HG03175 (cell line): ENCODE measurements around the gene C2orf42.
A peak's percentile ranks its signal among the peaks of the same experiment; 100 is the strongest.
"Not testable (repeated sequence)": the region's sequence is repeated elsewhere in the genome, so short reads cannot be mapped to it uniquely, and the experiment has no call there.

Source experiments
- ATAC-seq: cut with Tn5 transposase; IDR thresholded peaks from one replicate; pipeline ENCODE4 v1.9.1; 2021; ENCODE audit warnings: mild to moderate bottlenecking, moderate library complexity; ENCODE audit not compliant: unreplicated experiment

The C2orf42 gene

GRCh38 chr2:70181363-70181956 lies 9.4 kb downstream of the C2orf42 start:
- ATAC-seq, result no peak

GRCh38 chr2:70173520-70173919 lies 17.3 kb downstream of the C2orf42 start:
- ATAC-seq, result no peak

GRCh38 chr2:70169654-70170245 lies 21.1 kb downstream of the C2orf42 start:
- ATAC-seq, result not testable (repeated sequence)

- ATAC-seq, result peak; percentile 96
These were observed 29.7 kb downstream of the C2orf42 start for GRCh38 chr2:70161069-70161534.

GRCh38 chr2:70160545-70160944 lies 30.3 kb downstream of the C2orf42 start:
- ATAC-seq, result no peak

DNA sequence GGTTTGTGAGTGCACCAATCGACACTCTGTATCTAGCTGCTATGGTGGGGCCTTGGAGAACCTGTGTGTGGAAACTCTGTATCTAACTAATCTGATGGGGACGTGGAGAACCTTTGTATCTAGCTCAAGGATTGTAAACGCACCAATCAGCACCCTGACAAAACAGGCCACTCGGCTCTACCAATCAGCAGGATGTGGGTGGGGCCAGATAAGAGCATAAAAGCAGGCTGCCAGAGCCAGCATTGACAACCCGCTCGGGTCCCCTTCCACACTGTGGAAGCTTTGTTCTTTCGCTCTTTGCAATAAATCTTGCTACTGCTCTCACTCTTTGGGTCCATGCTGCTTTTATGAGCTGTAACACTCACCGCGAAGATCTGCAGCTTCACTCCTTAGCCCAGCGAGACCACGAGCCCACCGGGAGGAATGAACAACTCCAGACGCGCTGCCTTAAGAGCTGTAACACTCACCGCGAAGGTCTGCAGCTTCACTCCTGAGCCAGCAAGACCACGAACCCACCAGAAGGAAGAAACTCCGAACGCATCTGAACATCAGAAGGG lies 41.6 kb downstream of the C2orf42 start:
- not testable (repeated sequence) for ATAC-seq

DNA sequence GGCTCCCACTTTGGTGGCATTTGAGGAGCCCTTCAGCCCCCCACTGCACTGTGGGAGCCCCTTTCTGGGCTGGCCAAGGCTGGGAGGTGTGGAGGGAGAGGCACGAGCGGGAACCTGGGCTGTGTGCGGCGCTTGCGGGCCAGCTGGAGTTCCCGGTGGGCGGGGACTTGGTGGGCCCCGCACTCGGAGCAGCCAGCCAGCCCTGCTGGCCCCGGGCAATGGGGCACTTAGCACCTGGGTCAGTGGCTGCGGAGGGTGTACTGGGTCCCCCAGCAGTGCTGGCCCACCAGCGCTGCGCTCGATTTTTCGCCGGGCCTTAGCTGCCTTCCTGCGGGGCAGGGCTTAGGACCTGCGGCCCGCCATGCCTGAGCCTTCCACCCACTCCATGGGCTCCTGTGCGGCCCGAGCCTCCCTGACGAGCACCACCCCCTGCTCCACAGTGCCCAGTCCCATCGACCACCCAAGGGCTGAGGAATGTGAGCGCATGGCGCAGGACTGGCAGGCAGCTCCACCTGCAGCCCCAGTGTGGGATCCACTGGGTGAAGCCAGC lies 42.5 kb downstream of the C2orf42 start:
- ATAC-seq, result not testable (repeated sequence)

DNA sequence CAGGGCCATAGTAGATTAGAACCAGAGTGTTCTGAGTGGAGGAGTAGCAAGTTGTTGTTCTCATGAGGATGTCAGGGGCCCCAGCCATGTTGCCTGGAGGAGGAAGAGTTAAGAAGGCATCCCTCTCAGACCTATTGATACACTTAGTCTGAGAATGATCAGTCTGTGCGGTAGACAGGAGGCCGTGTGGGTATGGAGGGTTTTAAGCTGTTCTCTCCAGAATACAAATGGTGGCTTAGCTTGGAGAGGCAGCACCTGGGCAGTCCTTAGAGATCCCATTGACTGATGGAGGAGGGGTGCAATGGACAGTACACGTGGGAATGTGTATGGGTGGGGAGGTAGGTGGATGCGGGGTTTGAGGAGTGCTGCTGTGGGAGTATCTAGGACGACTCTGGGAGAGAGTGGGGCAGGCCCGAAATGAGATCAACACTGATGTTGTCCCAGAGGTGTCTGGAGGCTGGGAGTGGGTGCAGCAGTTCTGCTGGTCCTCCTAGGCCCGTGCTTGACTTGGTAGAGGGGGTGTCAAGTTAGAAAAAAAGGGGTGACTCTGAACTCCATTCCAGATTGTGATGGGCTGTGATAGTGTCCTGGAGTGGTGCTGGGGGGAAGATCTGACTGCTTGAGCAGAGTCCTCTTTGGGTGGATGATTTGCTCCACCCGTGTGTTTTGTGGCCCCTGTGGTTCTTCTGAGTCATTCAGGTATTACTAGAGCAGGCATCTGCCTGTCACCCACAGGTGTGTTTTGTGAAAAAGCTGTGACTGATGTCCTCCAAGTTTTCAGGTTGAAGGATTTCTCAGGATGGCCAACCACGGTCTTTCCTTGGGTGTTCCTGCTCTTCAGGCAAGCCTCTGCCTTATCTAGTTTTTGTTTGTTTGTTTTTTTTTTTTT lies 44.7 kb downstream of the C2orf42 start:
- ATAC-seq, result no peak

DNA sequence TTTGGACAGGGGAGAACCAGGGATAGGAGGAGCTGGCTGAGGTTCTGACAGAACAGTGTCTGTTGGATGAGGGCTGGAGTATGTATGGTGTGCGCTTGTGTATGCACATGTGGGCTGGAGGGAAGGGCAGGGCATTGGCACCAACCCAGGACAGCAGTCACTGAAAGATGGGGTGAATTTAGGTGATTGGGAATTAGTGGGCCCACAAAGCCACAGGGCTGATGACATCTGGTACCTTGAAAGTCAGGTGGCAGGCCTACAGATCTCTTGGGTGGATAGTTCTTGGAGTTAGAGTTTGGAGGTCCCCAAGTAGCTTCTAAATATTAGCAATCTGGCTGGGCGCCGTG lies 45.7 kb downstream of the C2orf42 start:
- no peak for ATAC-seq

DNA sequence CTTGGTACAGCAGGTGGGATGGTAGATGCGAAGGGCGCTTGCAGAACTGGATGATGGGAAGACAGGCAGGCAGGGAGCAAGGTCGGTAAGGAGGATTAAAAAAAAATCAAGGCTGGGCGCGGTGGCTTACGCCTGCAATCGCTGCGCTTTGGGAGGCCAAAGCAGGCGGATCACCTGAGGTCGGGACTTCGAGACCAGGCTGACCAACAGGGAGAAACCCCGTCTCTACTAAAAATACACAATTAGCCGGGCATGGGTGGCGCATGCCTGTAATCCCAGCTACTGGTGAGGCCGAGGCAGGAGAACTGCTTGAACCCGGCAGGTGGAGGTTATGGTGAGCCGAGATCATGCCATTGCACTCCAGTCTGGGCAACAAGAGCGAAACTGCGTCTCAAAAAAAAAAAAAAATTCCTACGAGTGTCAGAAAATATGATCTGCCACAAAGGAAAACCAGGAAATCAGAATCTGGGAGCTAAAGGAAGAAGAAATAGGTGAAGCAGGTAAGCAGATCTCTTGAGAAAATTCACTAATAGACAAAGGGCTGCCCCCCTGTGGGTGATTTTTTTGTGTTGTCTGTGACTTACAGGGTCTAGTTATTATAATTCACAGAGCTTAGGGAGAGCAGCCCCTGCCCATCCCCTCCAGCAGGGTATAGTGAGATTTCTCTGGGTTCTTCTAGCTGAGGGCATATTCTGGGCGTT lies 46.2 kb downstream of the C2orf42 start:
- ATAC-seq, result no peak

- no peak for ATAC-seq
These were observed 47.3 kb downstream of the C2orf42 start for GRCh38 chr2:70143314-70144150.

DNA sequence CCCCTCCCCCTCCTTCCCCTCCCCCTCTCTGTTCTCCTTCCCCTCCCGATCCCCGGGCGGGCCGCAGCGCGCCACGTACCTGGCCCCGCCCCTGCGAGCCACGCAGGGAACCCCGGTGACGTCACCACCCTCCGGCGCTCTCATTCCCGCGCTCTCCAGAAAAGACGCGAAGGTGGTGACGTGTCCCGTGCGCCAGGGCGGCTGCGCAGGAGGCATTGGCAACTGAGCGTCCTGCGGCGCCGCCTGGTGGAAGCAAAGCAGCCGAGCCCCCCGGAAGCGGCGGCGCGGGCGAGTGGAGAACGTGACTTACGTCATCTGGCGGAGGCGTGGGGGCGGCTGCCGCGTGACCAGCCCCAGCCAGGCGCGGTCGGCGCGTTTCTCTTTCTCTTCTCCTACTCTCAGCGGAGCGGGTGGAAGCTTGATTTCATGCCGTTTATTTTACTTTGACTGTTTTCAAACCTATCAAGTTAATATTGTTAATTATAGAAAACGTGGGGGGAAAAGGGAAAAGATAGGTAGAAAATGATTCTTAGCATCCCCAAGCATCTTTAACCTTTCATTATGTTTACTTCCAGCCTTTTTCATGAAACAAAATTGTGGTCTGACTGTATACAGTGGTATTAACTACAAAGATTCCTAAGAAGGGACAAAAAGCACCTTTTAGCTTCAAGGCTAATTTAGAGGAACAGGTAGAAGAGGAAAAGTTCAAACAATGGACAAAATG lies 48.1 kb downstream of the C2orf42 start:
- peak; percentile 64 for ATAC-seq

DNA sequence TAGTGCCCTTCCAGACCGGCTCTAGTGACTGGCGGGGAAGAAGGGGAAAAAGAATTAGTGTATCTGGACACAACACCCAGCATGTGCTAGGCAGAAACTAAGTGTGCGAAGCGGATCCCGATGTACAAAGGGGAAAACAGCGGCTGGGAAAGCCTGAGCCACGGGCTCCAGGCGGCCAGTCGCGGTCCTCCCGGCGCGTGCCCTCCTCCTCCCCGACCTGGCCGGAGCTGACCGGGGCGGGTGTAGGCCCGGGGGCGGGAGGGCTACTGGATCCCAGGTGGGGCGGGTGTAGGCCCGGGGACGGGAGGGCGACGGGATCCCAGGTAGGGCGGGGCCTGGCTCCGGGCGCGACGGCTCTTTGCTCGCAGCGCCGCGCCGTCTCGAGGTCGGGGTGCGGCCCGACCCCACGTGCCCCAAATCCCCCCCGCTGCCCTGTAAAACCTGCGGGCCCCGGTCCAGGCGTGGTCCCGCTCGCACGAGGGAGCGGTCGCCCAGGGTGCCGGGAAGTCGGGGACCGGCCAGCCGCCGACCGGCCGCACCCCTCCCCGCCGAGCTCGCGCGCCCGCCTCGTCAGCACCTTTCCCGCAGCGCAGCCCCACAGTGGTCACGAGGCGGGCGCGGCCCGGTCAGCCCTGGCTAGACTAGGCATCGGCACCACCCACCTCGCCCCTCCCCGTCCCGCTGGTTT lies 48.8 kb downstream of the C2orf42 start:
- ATAC-seq, result peak; percentile 19

- peak; percentile 48 for ATAC-seq
These were observed 49.5 kb downstream of the C2orf42 start for GRCh38 chr2:70141212-70141901.

GRCh38 chr2:70140791-70141211 lies 50.0 kb downstream of the C2orf42 start:
- no peak for ATAC-seq

DNA sequence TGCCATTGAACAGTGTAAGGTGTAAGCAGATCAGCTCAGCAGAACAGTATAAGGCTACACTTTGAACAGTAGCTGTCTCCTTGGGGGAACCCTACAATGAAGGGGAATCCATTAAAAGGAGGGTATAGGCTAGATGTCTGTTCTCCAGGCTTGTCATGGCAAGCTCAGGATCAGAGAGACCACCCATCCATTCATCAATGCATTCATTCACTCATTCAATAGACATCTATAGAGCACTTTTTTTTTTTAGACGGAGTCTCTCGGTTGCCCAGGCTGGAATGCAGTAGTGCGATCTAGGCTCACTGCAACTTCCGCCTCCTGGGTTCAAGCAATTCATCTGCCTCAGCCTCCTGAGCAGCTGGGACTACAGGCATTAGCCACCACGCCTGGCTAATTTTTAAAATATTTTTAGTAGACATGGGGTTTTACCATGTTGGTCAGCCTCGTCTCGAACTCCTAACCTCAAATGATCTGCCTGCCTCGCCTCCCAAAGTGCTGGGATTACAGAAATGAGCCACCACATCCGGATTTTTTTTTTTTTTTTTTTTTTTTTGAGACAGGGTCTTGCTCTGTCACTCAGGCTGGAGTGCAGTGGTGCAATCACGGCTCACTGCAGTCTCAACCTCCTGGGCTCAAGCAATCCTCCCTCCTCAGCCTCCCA lies 56.4 kb downstream of the C2orf42 start:
- not testable (repeated sequence) for ATAC-seq
